SK-N-DZ (cell line): ENCODE data around the gene RASAL2.

ENCODE experiments used
- DNase-seq: peaks from one replicate; pipeline ENCODE4 v3.0.0-alpha.2; 2015; ENCODE audit warnings: low spot score

RASAL2 gene

GRCh38 chr1:178503849-178504248 lies 409.9 kb downstream of the RASAL2 start:
- DNase-seq, result no peak

- no peak for DNase-seq
Measured at GRCh38 chr1:178504286-178504685, 410.4 kb downstream of the RASAL2 start.

GRCh38 chr1:178506177-178506576 lies 412.3 kb downstream of the RASAL2 start:
- DNase-seq, result no peak

- DNase-seq, result peak; percentile 37
Measured at GRCh38 chr1:178506669-178507068, 412.8 kb downstream of the RASAL2 start.

GRCh38 chr1:178509414-178510007 lies 415.6 kb downstream of the RASAL2 start:
- DNase-seq, result no peak

GRCh38 chr1:178510155-178510554 lies 416.3 kb downstream of the RASAL2 start:
- no peak for DNase-seq

- no peak for DNase-seq
Measured at GRCh38 chr1:178512566-178513277, 418.8 kb downstream of the RASAL2 start, which contains the start of gene TEX35. TSS of gene TEX35 (plus strand) at chr1:178513109. CDS start at chr1:178513189, 80 bp downstream.

GRCh38 chr1:178513278-178513983 lies 419.5 kb downstream of the RASAL2 start:
- no peak for DNase-seq

- DNase-seq, result no peak
Measured at GRCh38 chr1:178516110-178516509, 422.2 kb downstream of the RASAL2 start.

GRCh38 chr1:178518894-178519293 lies 425.0 kb downstream of the RASAL2 start:
- DNase-seq, result no peak

GRCh38 chr1:178520803-178521202 lies 426.9 kb downstream of the RASAL2 start:
- no peak for DNase-seq

GRCh38 chr1:178521241-178521640 lies 427.3 kb downstream of the RASAL2 start:
- DNase-seq, result no peak

GRCh38 chr1:178527117-178527516 lies 433.2 kb downstream of the RASAL2 start:
- DNase-seq, result no peak

GRCh38 chr1:178528228-178528952 lies 434.5 kb downstream of the RASAL2 start:
- DNase-seq, result no peak

GRCh38 chr1:178528953-178529335 lies 435.0 kb downstream of the RASAL2 start:
- no peak for DNase-seq

GRCh38 chr1:178529364-178530036 lies 435.6 kb downstream of the RASAL2 start:
- DNase-seq, result no peak

- no peak for DNase-seq
Measured at GRCh38 chr1:178530037-178530402, 436.1 kb downstream of the RASAL2 start.

GRCh38 chr1:178530502-178530901 lies 436.6 kb downstream of the RASAL2 start:
- no peak for DNase-seq

GRCh38 chr1:178531887-178532286 lies 438.0 kb downstream of the RASAL2 start:
- no peak for DNase-seq

GRCh38 chr1:178532392-178532791 lies 438.5 kb downstream of the RASAL2 start:
- DNase-seq, result peak; percentile 75

GRCh38 chr1:178533121-178533946 lies 439.4 kb downstream of the RASAL2 start:
- DNase-seq, result no peak
